Measurements from ENCODE around the gene MSI2. TPM values are rescaled to one million over a fixed set of nuclear protein-coding genes. Genes with fewer than 3 reads are reported as not detected.

The MSI2 gene
- total RNA-seq, 1 donor from 2014 or later: 31.3 TPM

DNA sequence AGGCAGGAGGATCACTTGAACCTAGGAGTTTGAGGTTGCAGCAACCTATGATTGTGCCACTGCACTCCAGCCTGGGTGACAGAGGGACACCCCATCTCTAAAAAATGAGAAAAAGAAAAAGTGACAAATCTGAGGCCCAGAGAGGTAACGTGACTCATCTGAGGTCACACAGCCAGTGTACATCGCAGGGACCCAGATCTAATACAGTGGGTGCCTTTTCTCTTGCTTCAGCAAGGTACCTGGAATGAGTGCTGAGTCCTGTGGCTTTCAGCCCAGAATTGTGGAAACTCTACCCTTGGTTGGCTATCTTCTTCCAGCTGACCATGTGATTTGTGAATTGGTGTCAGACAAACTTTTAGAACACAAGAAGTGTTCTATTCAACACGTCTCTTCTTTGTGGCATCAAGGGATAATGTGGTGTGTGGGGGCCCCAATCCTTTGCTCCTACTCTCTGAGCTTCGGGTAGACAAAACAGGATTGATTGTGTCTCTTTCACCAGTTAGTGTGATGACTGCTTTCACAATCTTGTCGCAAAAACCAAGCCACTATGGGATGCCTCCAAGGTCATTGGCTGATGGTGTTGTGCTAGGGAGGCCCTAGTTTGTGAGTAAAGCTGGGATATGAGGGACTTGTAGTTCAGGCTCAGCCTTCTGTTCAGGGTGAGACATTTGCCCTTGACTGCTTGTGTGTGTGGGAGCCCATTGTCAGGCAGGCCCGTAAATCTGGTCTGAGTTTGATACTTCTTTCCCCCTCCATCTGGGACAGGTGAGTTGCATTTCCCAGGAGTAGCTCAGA is 71.0 kb downstream of the MSI2 start:
- Histone ChIP-seq H3K27ac (no peak overlapping the region), H3K4me1 (no peaks in the 10 kb centered on the region), H3K36me3 (no peaks in the 10 kb centered on the region), H3K4me3 (no peak overlapping the region), H3K27me3 (no peaks in the 10 kb centered on the region), H3K9me3 (no peaks in the 10 kb centered on the region)
- intact Hi-C loops (cut with DNase I): no loop called here
- TF ChIP-seq, protein P1, sequence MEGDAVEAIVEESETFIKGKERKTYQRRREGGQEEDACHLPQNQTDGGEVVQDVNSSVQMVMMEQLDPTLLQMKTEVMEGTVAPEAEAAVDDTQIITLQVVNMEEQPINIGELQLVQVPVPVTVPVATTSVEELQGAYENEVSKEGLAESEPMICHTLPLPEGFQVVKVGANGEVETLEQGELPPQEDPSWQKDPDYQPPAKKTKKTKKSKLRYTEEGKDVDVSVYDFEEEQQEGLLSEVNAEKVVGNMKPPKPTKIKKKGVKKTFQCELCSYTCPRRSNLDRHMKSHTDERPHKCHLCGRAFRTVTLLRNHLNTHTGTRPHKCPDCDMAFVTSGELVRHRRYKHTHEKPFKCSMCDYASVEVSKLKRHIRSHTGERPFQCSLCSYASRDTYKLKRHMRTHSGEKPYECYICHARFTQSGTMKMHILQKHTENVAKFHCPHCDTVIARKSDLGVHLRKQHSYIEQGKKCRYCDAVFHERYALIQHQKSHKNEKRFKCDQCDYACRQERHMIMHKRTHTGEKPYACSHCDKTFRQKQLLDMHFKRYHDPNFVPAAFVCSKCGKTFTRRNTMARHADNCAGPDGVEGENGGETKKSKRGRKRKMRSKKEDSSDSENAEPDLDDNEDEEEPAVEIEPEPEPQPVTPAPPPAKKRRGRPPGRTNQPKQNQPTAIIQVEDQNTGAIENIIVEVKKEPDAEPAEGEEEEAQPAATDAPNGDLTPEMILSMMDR (IDR thresholded peaks at IDR 0.05): no peak
- ATAC-seq (no peak), DNase-seq (no peak)

DNA sequence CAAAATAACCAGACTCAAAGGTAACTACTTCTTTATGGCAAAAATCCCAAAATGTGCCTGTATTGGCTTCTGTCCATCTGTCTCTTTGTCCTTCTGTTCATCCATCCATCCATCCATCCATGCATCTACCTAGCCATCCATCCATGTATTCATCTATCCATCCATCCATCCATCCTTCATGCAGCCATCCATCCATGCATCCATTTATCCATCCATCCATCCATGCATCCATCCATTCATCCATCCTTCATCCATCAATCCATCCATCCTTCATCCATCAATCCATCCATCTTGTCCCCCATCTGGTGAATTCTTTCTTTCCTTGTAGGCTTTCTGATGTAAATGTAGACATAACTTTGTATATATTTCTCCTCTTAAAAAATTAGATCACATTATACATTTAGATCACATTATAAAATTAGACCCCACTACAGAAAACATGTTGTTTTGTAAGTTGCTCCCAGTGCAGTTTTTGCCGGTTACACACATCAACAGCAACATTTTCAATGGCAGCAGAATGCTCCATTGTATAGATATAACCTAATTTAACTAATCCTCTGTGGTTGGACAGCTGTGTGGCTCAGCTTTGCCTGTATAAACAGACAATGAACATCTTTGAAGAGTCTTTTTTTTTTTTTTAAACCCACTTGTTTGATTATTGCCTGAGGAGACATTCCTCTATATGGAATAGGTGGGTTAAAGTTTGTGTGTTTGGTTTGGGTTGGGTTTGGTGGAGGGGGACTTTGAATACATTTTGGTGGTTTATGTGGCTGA is 72.0 kb downstream of the MSI2 start:
- DNase-seq (no peak), ATAC-seq (no peak)
- Histone ChIP-seq H3K36me3 (no peaks in the 10 kb centered on the region), H3K4me1 (no peaks in the 10 kb centered on the region), H3K4me3 (no peak overlapping the region), H3K27me3 (no peaks in the 10 kb centered on the region), H3K27ac (no peak overlapping the region), H3K9me3 (no peaks in the 10 kb centered on the region)
- TF ChIP-seq, protein P1 (IDR thresholded peaks at IDR 0.05): no peak
- intact Hi-C loops (cut with DNase I): no loop called here

DNA sequence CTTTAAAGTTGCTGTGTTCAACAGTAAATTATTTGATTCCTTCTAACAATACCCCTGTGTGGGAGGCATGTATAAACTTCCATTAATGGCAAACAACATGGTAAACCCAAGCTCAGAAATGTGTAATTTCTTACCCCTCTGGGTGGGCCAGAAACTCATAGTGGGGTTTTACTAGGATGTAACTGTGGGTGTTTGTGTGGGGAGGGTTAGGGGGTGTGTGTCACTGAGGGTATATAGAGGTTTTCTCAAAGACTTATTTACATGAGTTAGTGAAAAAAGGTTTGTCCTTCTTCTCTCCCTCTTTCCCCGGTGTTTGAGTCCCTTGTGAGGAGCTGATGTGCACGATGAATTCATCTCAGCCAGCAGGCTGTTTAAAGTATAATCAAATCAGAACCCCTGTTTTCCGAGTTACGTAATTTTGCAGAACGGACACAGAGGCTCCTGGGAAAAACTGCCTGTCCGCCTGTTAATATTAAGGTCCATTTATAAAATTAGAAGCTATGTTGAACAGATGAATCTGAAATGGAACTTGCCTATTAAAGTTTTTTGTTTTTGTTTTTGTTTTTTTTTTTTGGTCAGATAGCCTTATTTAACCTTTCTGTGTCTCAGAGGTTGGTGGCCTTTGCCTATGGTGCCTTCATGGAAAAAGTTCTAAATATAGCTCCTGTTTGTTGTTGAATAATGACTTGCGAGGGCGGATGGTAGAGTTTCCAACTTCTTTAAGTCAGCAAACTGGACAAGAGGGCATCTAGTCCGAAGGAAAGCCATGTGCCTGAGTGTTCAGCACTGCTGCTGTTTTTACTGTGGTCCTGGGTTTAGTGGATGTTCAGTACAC is 73.3 kb downstream of the MSI2 start:
- intact Hi-C loops (cut with DNase I): no loop called here

DNA sequence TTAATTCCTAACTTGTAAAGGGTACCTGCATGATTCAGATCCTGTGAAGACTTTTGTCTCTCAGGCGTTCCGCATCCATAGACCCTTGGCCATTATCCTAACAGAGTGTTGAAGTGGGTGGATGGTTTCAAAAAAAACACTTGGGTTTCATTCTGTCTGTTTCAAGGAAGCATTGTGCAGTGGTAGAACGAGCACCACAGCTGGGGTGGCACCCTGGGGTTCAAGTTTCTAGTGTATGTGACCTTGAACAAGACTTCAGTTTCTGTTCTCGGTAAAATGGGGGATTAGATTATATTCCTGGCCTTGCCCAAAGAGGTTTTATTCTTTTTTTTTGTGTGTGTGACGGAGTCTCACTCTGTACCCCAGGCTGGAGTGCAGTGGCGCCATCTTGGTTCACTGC is 74.3 kb downstream of the MSI2 start:
- Histone ChIP-seq H3K36me3 (no peaks in the 10 kb centered on the region), H3K4me1 (no peaks in the 10 kb centered on the region), H3K27me3 (no peaks in the 10 kb centered on the region), H3K9me3 (no peaks in the 10 kb centered on the region), H3K27ac (no peak overlapping the region), H3K4me3 (no peak overlapping the region)
- intact Hi-C loops (cut with DNase I): no loop called here
- TF ChIP-seq, protein P1 (IDR thresholded peaks at IDR 0.05): no peak
- DNase-seq (no peak), ATAC-seq (no peak)

More for the DNA sequence above, 73.3 kb downstream of the MSI2 start:
- TF ChIP-seq, protein P1 (IDR thresholded peaks at IDR 0.05): no peak
- no peak for DNase-seq
- no peaks in the 10 kb centered on the region for H3K27me3 ChIP-seq
- no peak overlapping the region for H3K27ac ChIP-seq
- H3K9me3 ChIP-seq: no peaks in the 10 kb centered on the region
- no peaks in the 10 kb centered on the region for H3K36me3 ChIP-seq
- ATAC-seq: no peak
- no peak overlapping the region for H3K4me3 ChIP-seq
- no peaks in the 10 kb centered on the region for H3K4me1 ChIP-seq

DNA sequence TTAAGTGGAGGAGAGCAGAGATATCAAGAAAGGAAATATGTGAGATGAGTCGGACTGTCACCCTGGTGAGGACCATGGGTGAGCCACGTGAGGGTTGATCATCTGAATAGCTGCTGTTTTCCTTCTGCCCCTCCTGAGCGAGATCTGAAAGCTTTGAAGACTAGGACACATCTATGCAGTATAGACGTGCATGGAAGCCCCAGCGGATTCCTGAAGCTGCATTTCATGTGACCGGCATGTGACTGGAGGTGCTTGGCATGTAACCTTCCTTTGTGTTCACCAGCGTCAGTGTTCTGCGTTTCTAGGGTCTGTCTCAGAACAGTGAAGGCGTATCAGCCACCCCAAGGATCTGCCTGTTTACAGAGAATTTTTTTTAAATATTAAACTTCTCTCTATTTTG is 75.1 kb downstream of the MSI2 start:
- Histone ChIP-seq H3K9me3 (no peaks in the 10 kb centered on the region), H3K4me1 (no peaks in the 10 kb centered on the region), H3K27ac (no peak overlapping the region), H3K27me3 (no peaks in the 10 kb centered on the region), H3K36me3 (no peaks in the 10 kb centered on the region), H3K4me3 (no peak overlapping the region)
- TF ChIP-seq, protein P1 (IDR thresholded peaks at IDR 0.05): no peak
- DNase-seq (no peak), ATAC-seq (no peak)
- intact Hi-C loops (cut with DNase I): no loop called here

Measured in upper lobe of right lung (tissue), 1 donor.